Hematopoietic multipotent progenitor cell treated with erythropoietin and hydrocortisone succinate and interleukin-3 and kit ligand, for 8 days (in vitro differentiated cells): ENCODE results near the gene DCTN5.

Source experiments
- DNase-seq: peaks from one replicate; pipeline ENCODE4 v3.0.0-alpha.2; 2015

DCTN5 gene

GRCh38 chr16:23666571-23667354 is 25.5 kb downstream of the DCTN5 start:
- DNase-seq: no peak

- peak; percentile 55 for DNase-seq
These were observed 26.0 kb downstream of the DCTN5 start for GRCh38 chr16:23667355-23667659.

GRCh38 chr16:23668225-23668624 is 27.0 kb downstream of the DCTN5 start:
- no peak for DNase-seq

- DNase-seq: no peak
These were observed 27.6 kb downstream of the DCTN5 start for GRCh38 chr16:23668873-23669272.

- DNase-seq: no peak
These were observed 29.0 kb downstream of the DCTN5 start for GRCh38 chr16:23670137-23670776.

GRCh38 chr16:23673971-23674614 is 32.8 kb downstream of the DCTN5 start:
- DNase-seq: no peak

GRCh38 chr16:23676924-23677480 is 35.7 kb downstream of the DCTN5 start:
- no peak for DNase-seq

GRCh38 chr16:23678430-23679273 is 37.4 kb downstream of the DCTN5 start, which contains the start of gene PLK1:
Gene PLK1, plus strand, starts transcription at chr16:23678889. Its CDS starts 44 bp downstream, at chr16:23678933.
- DNase-seq: peak; percentile 91

- DNase-seq: peak; percentile 73
These were observed 38.2 kb downstream of the DCTN5 start for GRCh38 chr16:23679274-23679985.

- no peak for DNase-seq
These were observed 38.7 kb downstream of the DCTN5 start for GRCh38 chr16:23679986-23680336.

- no peak for DNase-seq
These were observed 40.9 kb downstream of the DCTN5 start for GRCh38 chr16:23682181-23682580.

GRCh38 chr16:23683487-23683886 is 42.2 kb downstream of the DCTN5 start:
- DNase-seq: no peak

GRCh38 chr16:23687034-23687808 is 46.0 kb downstream of the DCTN5 start:
- no peak for DNase-seq

- no peak for DNase-seq
These were observed 48.3 kb downstream of the DCTN5 start for GRCh38 chr16:23689442-23690187.

GRCh38 chr16:23690771-23691482 is 49.7 kb downstream of the DCTN5 start:
- DNase-seq: no peak

GRCh38 chr16:23691483-23692189 is 50.4 kb downstream of the DCTN5 start:
- DNase-seq: no peak

- no peak for DNase-seq
These were observed 51.0 kb downstream of the DCTN5 start for GRCh38 chr16:23692190-23692837.

GRCh38 chr16:23694265-23694643 is 53.0 kb downstream of the DCTN5 start:
- DNase-seq: no peak
